Activated CD4-positive, CD25-positive, alpha-beta regulatory T cell (primary cell): ENCODE measurements around the gene LIX1L.

Experiments
- DNase-seq, 4 experiments: peaks; one replicate each; lab custom pipeline; 2025; lab: John Stamatoyannopoulos, UW

The LIX1L gene

GRCh38 chr1:145985502-145986439, 28.0 kb upstream of the LIX1L start:
- no peak for DNase-seq

- no peak for DNase-seq
Measured at GRCh38 chr1:145985129-145985501, 27.3 kb upstream of the LIX1L start.

- no peak for DNase-seq
Measured at GRCh38 chr1:145983960-145984830, 26.4 kb upstream of the LIX1L start.

GRCh38 chr1:145983206-145983675, 25.4 kb upstream of the LIX1L start:
- DNase-seq: no peak

GRCh38 chr1:145982010-145982723, 24.4 kb upstream of the LIX1L start:
- DNase-seq: no peak

- DNase-seq: no peak
Measured at GRCh38 chr1:145980457-145980994, 22.7 kb upstream of the LIX1L start.

GRCh38 chr1:145979746-145980456, 22.1 kb upstream of the LIX1L start:
- no peak for DNase-seq

- DNase-seq: peak; percentile 32 to 50 (median 40)
Measured at GRCh38 chr1:145978854-145979745, 21.3 kb upstream of the LIX1L start.

GRCh38 chr1:145978471-145978853, 20.6 kb upstream of the LIX1L start:
- no peak for DNase-seq

- peak; percentile 19 to 59 (median 43) for DNase-seq
Measured at GRCh38 chr1:145977486-145978470, 20.0 kb upstream of the LIX1L start.

- DNase-seq: no peak
Measured at GRCh38 chr1:145977016-145977415, 19.2 kb upstream of the LIX1L start.

GRCh38 chr1:145975216-145975615, 17.4 kb upstream of the LIX1L start:
- DNase-seq: no peak

GRCh38 chr1:145974721-145975120, 16.9 kb upstream of the LIX1L start:
- no peak for DNase-seq

GRCh38 chr1:145972580-145972979, 14.8 kb upstream of the LIX1L start:
- DNase-seq: no peak

GRCh38 chr1:145967288-145967687, 9.5 kb upstream of the LIX1L start:
- DNase-seq: no peak

GRCh38 chr1:145965119-145965744, 7.4 kb upstream of the LIX1L start:
- DNase-seq: no peak

GRCh38 chr1:145964328-145965118, 6.7 kb upstream of the LIX1L start, which contains the start of the genes ANKRD34A and POLR3GL:
Gene ANKRD34A, minus strand, starts transcription at chr1:145964575. Its CDS starts 2,816 bp downstream, at chr1:145961759.
Gene POLR3GL, plus strand, starts transcription at chr1:145964690. Its CDS starts 10,176 bp downstream, at chr1:145974866.
- peak; percentile 72 to 78 (median 77) for DNase-seq
